ENCODE measurements around the gene PRORP. TPM values are rescaled to one million over a fixed set of nuclear protein-coding genes. Genes with fewer than 3 reads are reported as not detected.

PRORP gene
- polyA plus RNA-seq, 6 donors from 2014 or later: 23.9 to 43.6 (median 28.8) TPM

GRCh38 chr14:35117112-35117511 is 5.2 kb upstream of the PRORP start:
- ATAC-seq (ENCODE audit: low read depth in 2 of 2) (no peak), DNase-seq (no peak)
- peaks cover 17 to 22% of the 10 kb centered on the region in 2 donors for H3K36me3 Mint-ChIP-seq
- H3K27ac Mint-ChIP-seq: peak overlapping the region in 3 of 6 donors; percentile 30 to 77 (median 47)
- peaks cover 27 to 54% (median 43%) of the 10 kb centered on the region in 3 donors for H3K4me1 Mint-ChIP-seq
- peak overlapping the region in 1 of 8 donors; percentile 40 for H3K4me3 Mint-ChIP-seq
- H3K9me3 Mint-ChIP-seq: peaks cover 0 to 5% (median 0%) of the 10 kb centered on the region in 7 donors
- H3K27me3 Mint-ChIP-seq: no peaks in the 10 kb centered on the region

- peaks cover 34 to 71% (median 69%) of the 10 kb centered on the region in 3 donors for H3K4me1 Mint-ChIP-seq
- H3K27ac Mint-ChIP-seq: peak overlapping the region; percentile 100
- DNase-seq: no peak
- no peaks in the 10 kb centered on the region for H3K27me3 Mint-ChIP-seq
- H3K4me3 Mint-ChIP-seq: peak overlapping the region; percentile 96 to 100 (median 99)
- H3K9me3 Mint-ChIP-seq: no peaks in the 10 kb centered on the region
- peaks cover 0 to 5% of the 10 kb centered on the region in 2 donors for H3K36me3 Mint-ChIP-seq
- no peak for ATAC-seq (ENCODE audit: low read depth in 2 of 2)
Measured at GRCh38 chr14:35121026-35121886, 1.1 kb upstream of the PRORP start.

GRCh38 chr14:35122696-35123387 is 490 bp downstream of the PRORP start:
- Mint-ChIP-seq H3K36me3 (peaks cover 0 to 4% of the 10 kb centered on the region in 2 donors), H3K4me1 (peaks cover 26 to 64% (median 60%) of the 10 kb centered on the region in 3 donors), H3K4me3 (peak overlapping the region; percentile 96 to 100 (median 99)), H3K27ac (peak overlapping the region; percentile 100), H3K27me3 (no peaks in the 10 kb centered on the region), H3K9me3 (no peaks in the 10 kb centered on the region)
- ATAC-seq (ENCODE audit: low read depth in 2 of 2) (no peak), DNase-seq (no peak)

GRCh38 chr14:35123388-35123703 is 994 bp downstream of the PRORP start:
- Mint-ChIP-seq H3K4me3 (peak overlapping the region; percentile 96 to 100 (median 99)), H3K4me1 (peaks cover 22 to 64% (median 58%) of the 10 kb centered on the region in 3 donors), H3K36me3 (peaks cover 0 to 4% of the 10 kb centered on the region in 2 donors), H3K27ac (peak overlapping the region; percentile 100), H3K27me3 (no peaks in the 10 kb centered on the region), H3K9me3 (no peaks in the 10 kb centered on the region)
- no peak for ATAC-seq (ENCODE audit: low read depth in 2 of 2)
- DNase-seq: no peak

GRCh38 chr14:35124127-35124526 is 1.8 kb downstream of the PRORP start:
- H3K27me3 Mint-ChIP-seq: no peaks in the 10 kb centered on the region
- no peak for DNase-seq
- peak overlapping the region in 1 of 6 donors; percentile 100 for H3K27ac Mint-ChIP-seq
- H3K4me1 Mint-ChIP-seq: peaks cover 22 to 66% (median 52%) of the 10 kb centered on the region in 3 donors
- no peak for ATAC-seq (ENCODE audit: low read depth in 2 of 2)
- peaks cover 0 to 4% of the 10 kb centered on the region in 2 donors for H3K36me3 Mint-ChIP-seq
- H3K4me3 Mint-ChIP-seq: peak overlapping the region in 4 of 8 donors; percentile 97 to 99 (median 98)
- no peaks in the 10 kb centered on the region for H3K9me3 Mint-ChIP-seq

- Mint-ChIP-seq H3K9me3 (peaks cover 0 to 5% (median 0%) of the 10 kb centered on the region in 7 donors), H3K36me3 (peaks cover 10 to 15% of the 10 kb centered on the region in 2 donors)
Measured at GRCh38 chr14:35133542-35134328, 11.4 kb downstream of the PRORP start.

GRCh38 chr14:35134329-35135123 is 12.2 kb downstream of the PRORP start:
- peak overlapping the region in 2 of 6 donors; percentile 39 to 49 for H3K27ac Mint-ChIP-seq
- H3K4me1 Mint-ChIP-seq: peaks cover 0 to 8% (median 3%) of the 10 kb centered on the region in 3 donors
- peaks cover 10 to 15% of the 10 kb centered on the region in 2 donors for H3K36me3 Mint-ChIP-seq
- no peaks in the 10 kb centered on the region for H3K27me3 Mint-ChIP-seq
- ATAC-seq (ENCODE audit: low read depth in 2 of 2) (no peak), DNase-seq (no peak)
- H3K9me3 Mint-ChIP-seq: peaks cover 0 to 5% (median 0%) of the 10 kb centered on the region in 7 donors
- H3K4me3 Mint-ChIP-seq: peak overlapping the region in 1 of 8 donors; percentile 57

More at GRCh38 chr14:35133542-35134328, 11.4 kb downstream of the PRORP start:
- ATAC-seq (ENCODE audit: low read depth in 2 of 2) (no peak), DNase-seq (no peak)
- Mint-ChIP-seq H3K4me3 (peak overlapping the region in 2 of 8 donors; percentile 38 to 57), H3K27ac (peak overlapping the region in 3 of 6 donors; percentile 39 to 64 (median 49)), H3K4me1 (peaks cover under 1 to 8% (median 5%) of the 10 kb centered on the region in 3 donors), H3K27me3 (no peaks in the 10 kb centered on the region)

GRCh38 chr14:35138585-35138984 is 16.2 kb downstream of the PRORP start:
- no peaks in the 10 kb centered on the region for H3K27me3 Mint-ChIP-seq
- peaks cover 2 to 4% of the 10 kb centered on the region in 2 donors for H3K36me3 Mint-ChIP-seq
- H3K9me3 Mint-ChIP-seq: no peaks in the 10 kb centered on the region
- peak overlapping the region in 4 of 6 donors; percentile 16 to 38 (median 34) for H3K27ac Mint-ChIP-seq
- no peak overlapping the region for H3K4me3 Mint-ChIP-seq
- DNase-seq (no peak), ATAC-seq (ENCODE audit: low read depth in 2 of 2) (no peak)
- peaks cover 0 to 8% (median 3%) of the 10 kb centered on the region in 3 donors for H3K4me1 Mint-ChIP-seq

GRCh38 chr14:35140718-35141581 is 18.6 kb downstream of the PRORP start:
- Mint-ChIP-seq H3K4me1 (peaks cover 0 to 6% (median 3%) of the 10 kb centered on the region in 3 donors), H3K4me3 (no peak overlapping the region), H3K27me3 (no peaks in the 10 kb centered on the region), H3K9me3 (no peaks in the 10 kb centered on the region), H3K36me3 (peaks cover 0 to 2% of the 10 kb centered on the region in 2 donors), H3K27ac (peak overlapping the region in 1 of 6 donors; percentile 18)
- DNase-seq: peak; percentile 22
- ATAC-seq (ENCODE audit: low read depth in 2 of 2): no peak

GRCh38 chr14:35144029-35144428 is 21.7 kb downstream of the PRORP start:
- Mint-ChIP-seq H3K4me1 (peaks cover 0 to 5% (median 0%) of the 10 kb centered on the region in 3 donors), H3K36me3 (no peaks in the 10 kb centered on the region)

GRCh38 chr14:35146711-35147149 is 24.4 kb downstream of the PRORP start:
- DNase-seq (no peak), ATAC-seq (ENCODE audit: low read depth in 2 of 2) (no peak)
- Mint-ChIP-seq H3K27me3 (no peaks in the 10 kb centered on the region), H3K27ac (peak overlapping the region in 1 of 6 donors; percentile 20), H3K9me3 (no peaks in the 10 kb centered on the region), H3K4me1 (peaks cover 0 to 11% (median 0%) of the 10 kb centered on the region in 3 donors), H3K36me3 (no peaks in the 10 kb centered on the region), H3K4me3 (no peak overlapping the region)

More at GRCh38 chr14:35144029-35144428, 21.7 kb downstream of the PRORP start:
- no peaks in the 10 kb centered on the region for H3K27me3 Mint-ChIP-seq
- no peaks in the 10 kb centered on the region for H3K9me3 Mint-ChIP-seq
- no peak overlapping the region for H3K27ac Mint-ChIP-seq
- DNase-seq: no peak
- ATAC-seq (ENCODE audit: low read depth in 2 of 2): no peak
- no peak overlapping the region for H3K4me3 Mint-ChIP-seq

Measured in naive B cell (primary cell).